CMK (cell line): Measurements from ENCODE around the gene PCDHGA1.
"Not testable (repeated sequence)": the region's sequence is repeated elsewhere in the genome, so short reads cannot be mapped to it uniquely, and the experiment has no call there.

ENCODE experiments used
- DNase-seq: peaks from one replicate; pipeline ENCODE4 v3.0.0-alpha.2; 2010; ENCODE audit warnings: low read depth

The PCDHGA1 gene

DNA sequence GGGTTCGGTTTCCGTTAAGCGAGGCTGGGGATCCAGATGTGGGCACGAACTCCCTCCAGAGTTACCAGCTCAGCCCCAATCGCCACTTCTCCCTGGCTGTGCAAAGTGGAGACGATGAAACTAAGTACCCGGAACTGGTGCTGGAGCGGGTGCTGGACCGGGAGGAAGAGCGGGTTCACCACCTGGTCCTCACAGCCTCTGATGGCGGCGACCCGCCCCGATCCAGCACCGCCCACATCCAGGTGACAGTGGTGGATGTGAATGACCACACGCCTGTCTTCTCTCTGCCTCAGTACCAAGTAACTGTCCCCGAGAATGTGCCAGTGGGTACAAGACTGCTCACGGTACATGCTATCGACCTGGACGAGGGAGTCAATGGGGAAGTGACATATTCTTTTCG, 53.0 kb downstream of the PCDHGA1 start:
- DNase-seq: no peak

DNA sequence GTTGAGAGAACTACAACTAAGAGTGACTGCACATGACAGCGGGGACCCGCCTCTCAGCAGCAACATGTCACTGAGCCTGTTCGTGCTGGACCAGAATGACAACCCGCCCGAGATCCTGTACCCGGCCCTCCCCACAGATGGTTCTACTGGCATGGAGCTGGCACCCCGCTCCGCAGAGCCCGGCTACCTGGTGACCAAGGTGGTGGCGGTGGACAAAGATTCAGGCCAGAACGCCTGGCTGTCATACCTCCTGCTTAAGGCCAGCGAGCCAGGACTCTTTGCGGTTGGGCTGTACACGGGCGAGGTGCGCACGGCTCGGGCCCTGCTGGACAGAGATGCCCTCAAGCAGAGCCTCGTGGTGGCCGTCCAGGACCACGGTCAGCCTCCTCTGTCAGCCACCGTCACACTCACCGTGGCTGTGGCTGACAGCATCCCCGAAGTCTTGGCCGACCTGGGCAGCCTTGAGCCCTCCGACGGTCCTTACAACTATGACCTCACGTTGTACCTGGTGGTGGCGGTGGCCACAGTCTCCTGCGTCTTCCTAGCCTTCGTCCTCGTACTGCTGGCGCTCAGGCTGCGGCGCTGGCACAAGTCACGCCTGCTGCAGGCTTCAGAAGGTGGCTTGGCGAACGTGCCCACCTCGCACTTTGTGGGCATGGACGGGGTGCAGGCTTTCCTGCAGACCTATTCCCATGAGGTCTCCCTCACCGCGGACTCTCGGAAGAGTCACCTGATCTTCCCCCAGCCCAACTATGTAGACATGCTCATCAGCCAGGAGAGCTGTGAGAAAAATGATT, 54.4 kb downstream of the PCDHGA1 start:
- DNase-seq: no peak

DNA sequence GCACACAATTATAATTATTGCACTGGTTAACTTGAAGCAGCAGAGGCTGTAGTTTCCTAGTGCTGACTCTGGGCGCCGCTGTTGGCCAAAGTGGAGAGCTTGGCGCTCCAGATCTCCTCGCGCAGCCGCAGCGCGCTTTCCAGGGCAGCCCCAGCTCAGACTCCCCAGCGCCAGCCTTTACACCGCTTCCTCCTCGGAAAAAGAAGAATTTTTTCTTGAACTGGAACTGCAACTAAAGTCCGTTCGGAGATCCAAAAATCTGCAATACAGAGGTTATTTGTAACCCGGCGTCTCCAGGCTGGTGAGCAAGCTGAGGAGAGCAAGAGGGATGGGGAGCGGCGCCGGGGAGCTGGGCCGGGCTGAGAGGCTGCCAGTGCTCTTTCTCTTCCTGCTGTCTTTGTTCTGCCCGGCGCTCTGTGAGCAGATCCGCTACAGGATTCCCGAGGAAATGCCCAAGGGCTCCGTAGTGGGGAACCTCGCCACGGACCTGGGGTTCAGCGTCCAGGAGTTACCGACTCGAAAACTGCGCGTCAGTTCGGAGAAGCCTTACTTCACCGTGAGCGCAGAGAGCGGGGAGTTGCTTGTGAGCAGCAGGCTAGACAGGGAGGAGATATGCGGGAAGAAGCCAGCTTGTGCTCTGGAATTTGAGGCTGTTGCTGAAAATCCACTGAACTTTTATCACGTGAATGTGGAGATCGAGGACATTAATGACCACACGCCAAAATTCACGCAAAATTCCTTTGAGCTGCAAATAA, 57.4 kb downstream of the PCDHGA1 start, which contains the start of gene PCDHGB4:
Gene PCDHGB4 (plus strand): TSS at position 142 of the 755 bp plus-strand sequence. CDS start 187 bp downstream, at position 329.
- not testable (repeated sequence) for DNase-seq

GRCh38 chr5:141388661-141389060, 58.3 kb downstream of the PCDHGA1 start:
- DNase-seq: no peak

GRCh38 chr5:141389153-141390042, 59.1 kb downstream of the PCDHGA1 start:
- no peak for DNase-seq

DNA sequence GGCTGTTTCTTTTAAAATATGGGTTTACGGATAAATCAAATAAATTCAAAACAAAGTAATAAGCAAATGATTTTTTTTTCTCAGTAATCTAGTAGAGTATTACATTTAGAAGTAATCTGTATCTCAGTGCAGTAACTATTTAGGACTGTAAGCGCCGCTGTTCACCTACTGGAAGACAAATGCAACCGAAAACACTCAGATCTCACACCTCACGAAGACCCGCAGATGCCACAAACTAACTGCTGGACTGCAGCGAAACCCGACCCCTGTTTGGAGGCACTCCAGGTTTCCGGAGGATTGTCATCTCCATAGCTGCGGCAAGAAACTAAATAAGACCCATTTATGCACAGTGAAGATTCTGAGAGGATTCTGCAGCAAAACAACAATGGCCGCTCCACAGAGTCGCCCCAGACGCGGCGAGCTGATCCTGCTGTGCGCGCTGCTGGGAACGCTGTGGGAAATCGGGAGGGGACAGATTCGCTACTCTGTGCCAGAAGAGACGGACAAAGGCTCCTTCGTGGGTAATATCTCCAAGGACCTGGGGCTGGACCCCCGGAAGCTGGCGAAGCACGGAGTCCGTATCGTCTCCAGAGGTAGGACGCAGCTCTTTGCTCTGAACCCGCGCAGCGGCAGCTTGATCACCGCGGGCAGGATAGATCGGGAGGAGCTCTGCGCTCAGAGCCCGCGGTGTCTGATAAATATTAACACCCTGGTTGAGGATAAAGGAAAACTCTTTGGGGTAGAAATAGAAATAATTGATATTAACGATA, 62.3 kb downstream of the PCDHGA1 start, which contains the start of gene PCDHGA8:
Gene PCDHGA8 (plus strand): TSS at position 205 of the 770 bp plus-strand sequence. CDS start 181 bp downstream, at position 386.
- no peak for DNase-seq

GRCh38 chr5:141393267-141393666, 63.0 kb downstream of the PCDHGA1 start:
- no peak for DNase-seq

DNA sequence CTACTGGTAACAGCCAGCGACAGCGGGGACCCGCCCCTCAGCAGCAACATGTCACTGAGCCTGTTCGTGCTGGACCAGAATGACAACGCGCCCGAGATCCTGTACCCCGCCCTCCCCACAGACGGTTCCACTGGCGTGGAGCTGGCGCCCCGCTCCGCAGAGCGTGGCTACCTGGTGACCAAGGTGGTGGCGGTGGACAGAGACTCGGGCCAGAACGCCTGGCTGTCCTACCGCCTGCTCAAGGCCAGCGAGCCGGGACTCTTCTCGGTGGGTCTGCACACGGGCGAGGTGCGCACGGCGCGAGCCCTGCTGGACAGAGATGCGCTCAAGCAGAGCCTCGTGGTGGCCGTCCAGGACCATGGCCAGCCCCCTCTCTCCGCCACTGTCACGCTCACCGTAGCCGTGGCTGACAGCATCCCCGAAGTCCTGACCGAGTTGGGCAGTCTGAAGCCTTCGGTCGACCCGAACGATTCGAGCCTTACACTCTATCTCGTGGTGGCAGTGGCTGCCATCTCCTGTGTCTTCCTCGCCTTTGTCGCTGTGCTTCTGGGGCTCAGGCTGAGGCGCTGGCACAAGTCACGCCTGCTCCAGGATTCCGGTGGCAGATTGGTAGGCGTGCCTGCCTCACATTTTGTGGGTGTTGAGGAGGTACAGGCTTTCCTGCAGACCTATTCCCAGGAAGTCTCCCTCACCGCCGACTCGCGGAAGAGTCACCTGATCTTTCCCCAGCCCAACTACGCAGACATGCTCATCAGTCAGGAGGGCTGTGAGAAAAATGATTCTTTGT, 64.3 kb downstream of the PCDHGA1 start:
- not testable (repeated sequence) for DNase-seq

- DNase-seq: not testable (repeated sequence)
These were observed 67.6 kb downstream of the PCDHGA1 start, which contains the start of gene PCDHGB5 for GRCh38 chr5:141397756-141398551. Gene PCDHGB5, plus strand, starts transcription at chr5:141397947. Its CDS starts 181 bp downstream, at chr5:141398128.

- no peak for DNase-seq
These were observed 68.3 kb downstream of the PCDHGA1 start for GRCh38 chr5:141398608-141399007.

DNA sequence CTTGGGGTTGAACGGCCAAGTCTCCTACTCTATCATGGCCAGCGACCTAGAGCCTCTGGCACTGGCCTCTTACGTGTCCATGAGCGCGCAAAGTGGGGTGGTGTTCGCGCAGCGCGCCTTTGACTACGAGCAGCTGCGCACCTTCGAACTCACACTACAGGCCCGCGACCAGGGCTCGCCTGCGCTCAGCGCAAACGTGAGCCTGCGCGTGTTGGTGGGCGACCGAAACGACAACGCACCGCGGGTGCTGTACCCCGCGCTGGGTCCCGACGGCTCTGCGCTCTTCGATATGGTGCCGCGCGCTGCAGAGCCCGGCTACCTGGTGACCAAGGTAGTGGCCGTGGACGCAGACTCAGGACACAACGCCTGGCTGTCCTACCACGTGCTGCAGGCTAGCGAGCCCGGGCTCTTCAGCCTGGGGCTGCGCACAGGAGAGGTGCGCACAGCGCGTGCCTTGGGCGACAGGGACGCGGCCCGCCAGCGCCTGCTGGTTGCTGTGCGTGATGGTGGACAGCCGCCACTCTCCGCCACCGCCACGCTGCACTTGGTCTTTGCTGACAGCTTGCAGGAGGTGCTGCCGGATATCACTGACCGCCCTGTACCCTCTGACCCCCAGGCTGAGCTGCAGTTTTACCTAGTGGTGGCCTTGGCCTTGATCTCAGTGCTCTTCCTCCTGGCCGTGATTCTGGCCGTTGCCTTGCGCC, 69.4 kb downstream of the PCDHGA1 start:
- DNase-seq: no peak

DNA sequence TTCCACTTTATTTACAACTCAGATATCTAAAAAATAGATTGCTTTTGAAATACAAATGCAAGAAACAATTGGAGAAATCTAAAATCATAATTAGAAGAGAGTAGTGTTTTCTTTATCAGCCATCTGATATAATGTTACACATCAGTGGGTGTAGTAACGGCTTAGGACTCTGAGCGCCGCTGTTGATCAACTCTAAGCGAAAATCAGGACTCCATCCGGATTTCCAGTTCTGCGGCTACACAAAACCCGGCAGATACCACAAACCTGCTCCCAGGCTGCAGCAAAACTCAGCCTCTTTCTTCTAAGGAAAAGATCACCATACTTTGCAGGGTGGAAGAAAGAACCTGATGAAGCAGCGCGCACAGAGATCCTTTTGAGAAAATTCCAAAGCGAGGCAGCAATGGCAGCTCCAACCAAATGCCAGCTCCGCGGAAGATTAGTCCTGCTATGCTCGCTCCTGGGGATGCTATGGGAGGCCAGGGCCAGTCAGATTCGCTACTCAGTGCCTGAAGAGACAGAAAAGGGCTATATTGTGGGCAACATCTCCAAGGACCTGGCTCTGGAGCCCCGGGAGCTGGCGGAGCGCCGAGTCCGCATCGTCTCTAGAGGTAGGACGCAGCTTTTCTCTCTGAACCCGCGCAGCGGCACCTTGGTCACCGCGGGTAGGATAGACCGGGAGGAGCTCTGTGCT, 72.4 kb downstream of the PCDHGA1 start, which contains the start of gene PCDHGA9:
Gene PCDHGA9 (plus strand): TSS at position 226 of the 691 bp plus-strand sequence. CDS start 175 bp downstream, at position 401.
- no peak for DNase-seq

GRCh38 chr5:141403387-141403786, 73.1 kb downstream of the PCDHGA1 start:
- no peak for DNase-seq

DNA sequence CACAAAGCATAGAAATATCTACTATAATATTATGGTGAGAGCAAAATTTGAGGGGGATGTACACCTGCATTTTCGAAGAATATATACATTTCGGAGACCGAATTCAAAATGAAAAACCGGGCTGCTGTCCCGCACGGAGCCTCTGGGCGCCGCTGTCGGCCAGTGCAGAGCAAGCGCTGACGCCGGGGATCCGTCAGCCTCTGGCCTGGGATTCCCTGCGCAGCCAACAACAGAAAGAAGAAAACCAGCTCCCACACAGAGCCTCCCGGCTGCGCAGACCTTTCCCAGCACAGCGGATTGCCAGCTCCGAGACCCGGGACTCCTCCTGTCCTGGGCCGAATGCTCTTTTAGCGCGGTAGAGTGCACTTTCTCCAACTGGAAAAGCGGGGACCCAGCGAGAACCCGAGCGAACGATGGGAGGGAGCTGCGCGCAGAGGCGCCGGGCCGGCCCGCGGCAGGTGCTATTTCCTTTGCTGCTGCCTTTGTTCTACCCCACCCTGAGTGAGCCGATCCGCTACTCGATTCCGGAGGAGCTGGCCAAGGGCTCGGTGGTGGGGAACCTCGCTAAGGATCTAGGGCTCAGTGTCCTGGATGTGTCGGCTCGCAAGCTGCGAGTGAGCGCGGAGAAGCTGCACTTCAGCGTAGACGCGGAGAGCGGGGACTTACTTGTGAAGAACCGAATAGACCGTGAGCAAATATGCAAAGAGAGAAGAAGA, 77.6 kb downstream of the PCDHGA1 start, which contains the start of gene PCDHGB6:
Gene PCDHGB6 (plus strand): TSS at position 232 of the 716 bp plus-strand sequence. CDS start 182 bp downstream, at position 414.
- not testable (repeated sequence) for DNase-seq

DNA sequence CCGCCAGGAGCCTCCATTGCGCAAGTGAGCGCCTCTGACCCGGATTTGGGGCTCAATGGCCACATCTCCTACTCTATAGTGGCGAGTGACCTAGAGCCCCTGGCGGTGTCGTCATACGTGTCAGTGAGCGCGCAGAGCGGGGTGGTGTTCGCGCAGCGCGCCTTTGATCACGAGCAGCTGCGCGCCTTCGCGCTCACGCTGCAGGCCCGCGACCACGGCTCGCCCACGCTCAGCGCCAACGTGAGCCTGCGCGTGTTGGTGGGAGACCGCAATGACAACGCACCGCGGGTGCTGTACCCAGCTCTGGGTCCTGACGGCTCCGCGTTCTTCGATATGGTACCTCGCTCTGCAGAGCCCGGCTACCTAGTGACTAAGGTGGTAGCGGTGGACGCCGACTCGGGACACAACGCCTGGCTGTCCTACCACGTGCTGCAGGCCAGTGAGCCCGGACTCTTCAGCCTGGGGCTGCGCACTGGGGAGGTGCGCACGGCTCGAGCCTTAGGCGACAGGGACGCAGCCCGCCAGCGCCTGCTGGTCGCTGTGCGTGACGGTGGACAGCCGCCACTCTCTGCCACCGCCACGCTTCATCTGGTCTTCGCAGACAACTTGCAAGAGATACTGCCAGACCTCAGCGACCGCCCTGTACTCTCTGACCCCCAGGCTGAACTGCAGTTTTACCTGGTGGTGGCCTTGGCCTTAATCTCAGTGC, 79.4 kb downstream of the PCDHGA1 start:
- DNase-seq: no peak

GRCh38 chr5:141411575-141411974, 81.3 kb downstream of the PCDHGA1 start:
- no peak for DNase-seq
